GM21367 (cell line): ENCODE measurements around the gene IFNA7.
A peak's percentile ranks its signal among the peaks of the same experiment; 100 is the strongest.
"Not testable (repeated sequence)": the region's sequence is repeated elsewhere in the genome, so short reads cannot be mapped to it uniquely, and the experiment has no call there.

ENCODE experiments used
- ATAC-seq: cut with Tn5 transposase; IDR thresholded peaks from one replicate; pipeline ENCODE4 v1.9.1; 2021; ENCODE audit not compliant: unreplicated experiment

Gene IFNA7

DNA sequence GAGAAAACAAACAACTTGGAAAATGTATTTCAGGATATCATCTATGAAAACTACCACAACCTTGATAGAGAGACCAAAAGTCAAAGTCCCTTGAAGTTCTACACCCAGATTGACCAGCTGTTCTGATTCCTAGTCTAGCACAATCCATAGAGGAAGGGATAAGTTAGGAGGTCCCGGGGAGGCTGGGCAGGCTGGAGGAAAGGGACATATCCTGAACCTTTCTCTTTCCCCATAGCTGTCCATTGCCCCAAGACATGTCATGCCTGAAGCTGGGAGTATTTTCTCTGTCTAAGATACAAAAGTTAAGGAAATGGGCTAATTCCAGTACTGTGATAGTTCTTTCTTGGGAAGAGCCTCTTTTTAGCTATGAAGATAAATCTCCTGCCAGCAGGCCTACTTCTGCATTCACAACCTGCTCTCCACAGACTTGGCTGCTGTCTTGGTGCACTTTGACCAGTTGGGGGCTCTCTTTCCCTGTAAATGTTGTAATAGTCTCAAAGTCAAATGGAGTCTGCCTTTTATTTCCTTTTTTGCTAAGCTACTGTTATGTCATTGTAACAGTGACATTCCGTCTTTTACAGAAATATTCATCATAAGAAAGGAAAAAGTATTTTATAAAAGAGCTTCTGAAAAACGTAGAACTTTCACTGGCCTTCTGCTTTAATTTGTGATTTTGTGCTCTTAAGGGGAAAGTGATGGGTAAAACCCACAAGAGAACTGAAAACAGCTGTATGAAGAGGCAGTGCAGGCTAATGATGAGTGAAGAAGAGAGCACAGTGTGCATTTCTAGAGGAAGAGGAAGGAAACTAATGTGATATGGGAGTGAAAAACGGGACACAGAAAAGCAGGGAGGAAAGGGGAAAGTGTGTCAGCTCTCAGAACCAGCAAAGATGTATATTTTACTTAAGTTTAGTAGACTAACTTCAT is 18.9 kb downstream of the IFNA7 start:
- ATAC-seq = peak; percentile 97

GRCh38 chr9:21174671-21175070 is 27.3 kb downstream of the IFNA7 start:
- no peak for ATAC-seq

DNA sequence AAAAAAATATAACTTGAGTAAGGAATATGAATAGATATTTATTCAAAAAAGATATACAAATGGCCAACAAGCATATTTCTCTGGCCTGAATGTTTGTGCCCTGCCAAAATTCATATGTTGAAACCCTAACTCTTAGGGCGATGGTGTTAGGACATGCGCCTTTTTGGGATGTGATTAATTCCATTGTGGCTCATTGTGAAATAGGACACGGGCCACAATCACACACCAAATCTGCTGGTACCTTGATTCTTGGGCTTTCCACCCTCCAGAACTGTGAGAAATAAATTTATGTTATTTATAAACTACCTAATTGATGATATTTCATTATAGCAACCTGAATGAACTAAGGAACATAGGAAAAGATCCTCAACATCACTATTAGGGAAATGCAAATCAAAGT is 29.8 kb downstream of the IFNA7 start:
- ATAC-seq = no peak

DNA sequence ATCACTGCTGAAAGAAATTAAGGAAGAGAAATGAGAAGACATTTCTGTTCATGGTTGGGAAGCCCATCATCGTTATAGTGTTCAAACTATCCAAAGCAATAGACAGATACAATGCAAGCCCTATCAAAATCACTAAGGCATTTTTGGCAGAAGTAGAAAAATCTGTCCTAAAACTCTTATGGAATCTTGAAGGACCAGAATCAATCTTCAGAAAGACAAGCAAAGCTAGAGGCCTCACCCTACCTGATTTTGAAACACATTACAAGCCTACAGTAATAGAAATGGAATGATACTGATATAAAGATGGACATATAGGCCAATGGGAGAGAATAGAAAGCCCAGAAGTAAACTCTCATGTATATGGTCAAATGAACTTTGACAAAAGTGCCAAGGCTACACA is 30.7 kb downstream of the IFNA7 start:
- ATAC-seq = no peak

DNA sequence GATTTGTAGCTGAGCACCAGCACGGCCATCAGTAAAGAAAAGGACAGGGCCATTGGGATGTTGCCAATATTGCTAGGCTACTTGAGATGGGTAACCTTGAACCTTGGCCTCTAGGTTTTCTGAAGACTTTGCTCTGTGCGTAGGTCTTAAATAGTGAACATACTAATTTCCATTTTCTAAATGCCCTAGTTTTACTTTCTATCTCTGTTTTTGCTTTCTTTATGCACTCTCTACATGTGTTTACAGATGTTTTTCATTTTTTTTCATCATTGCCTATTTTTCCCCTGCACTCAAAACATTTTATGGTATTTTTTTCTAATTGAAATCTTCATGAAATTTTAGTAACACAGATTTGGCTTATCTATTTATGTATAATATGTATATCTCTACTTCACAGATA is 35.4 kb downstream of the IFNA7 start, which contains the start of gene IFNA21:
IFNA21 (minus strand) TSS at position 101 of the 400 bp plus-strand sequence; CDS start at position 53, 48 bp downstream.
- ATAC-seq = not testable (repeated sequence)

DNA sequence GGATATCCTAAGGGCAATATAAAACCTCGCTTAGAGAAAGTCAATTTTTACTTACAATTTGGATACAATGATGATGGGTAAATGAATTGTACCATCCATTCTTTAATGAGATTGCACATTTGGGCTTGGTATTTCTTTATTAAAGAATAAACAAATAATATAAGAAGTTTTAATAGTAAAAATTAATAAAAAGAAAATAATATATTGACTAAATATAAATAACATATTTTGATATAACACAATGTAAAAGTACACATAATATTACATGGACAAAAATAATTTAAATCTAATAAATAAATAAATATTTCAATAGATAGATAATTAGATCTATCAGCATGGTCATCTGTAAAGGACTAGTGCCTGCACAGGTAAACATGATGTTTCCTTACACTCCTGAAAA is 36.5 kb downstream of the IFNA7 start:
- ATAC-seq = no peak

DNA sequence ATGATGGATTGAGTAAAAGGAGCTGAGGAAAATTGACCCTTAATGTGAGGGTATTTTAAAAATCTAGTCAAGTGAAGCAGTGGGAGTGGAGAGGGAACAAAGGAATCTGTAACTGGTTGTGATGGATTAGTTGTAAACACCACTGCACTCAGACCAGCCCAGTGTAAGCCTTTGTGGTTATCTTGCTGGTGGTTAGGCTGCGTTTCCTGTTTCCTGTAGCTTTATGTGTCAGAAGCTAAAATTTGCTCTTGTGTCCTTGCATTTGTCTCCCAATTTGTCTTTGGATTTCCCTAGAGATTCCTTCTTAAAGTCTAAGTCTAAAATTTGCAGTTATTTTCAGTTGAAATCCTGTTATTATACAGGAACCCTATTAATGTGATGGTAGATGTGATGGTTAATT is 41.8 kb downstream of the IFNA7 start:
- ATAC-seq = peak; percentile 92

DNA sequence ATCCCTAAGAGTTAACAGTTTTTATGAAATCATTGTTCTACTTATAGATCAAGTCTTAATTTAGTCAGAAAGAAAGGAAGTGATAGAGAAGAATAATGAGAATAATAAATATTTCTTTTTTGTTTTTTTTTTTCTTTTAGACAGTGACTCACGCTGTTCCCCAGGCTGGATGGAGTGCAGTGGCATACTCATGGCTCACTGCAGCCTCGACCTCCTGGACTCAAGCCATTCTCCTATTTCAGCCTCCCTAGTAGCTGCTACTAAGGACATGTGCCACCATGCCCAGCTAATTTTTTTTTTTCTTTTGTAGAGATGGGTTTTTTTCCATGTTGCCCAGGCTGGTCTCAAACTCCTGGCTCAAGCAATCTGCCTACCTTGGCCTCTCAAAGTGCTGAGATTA is 46.5 kb downstream of the IFNA7 start:
- ATAC-seq = no peak

- peak; percentile 93 for ATAC-seq
These were observed 47.9 kb downstream of the IFNA7 start for GRCh38 chr9:21154018-21154608.

- ATAC-seq = peak; percentile 19
These were observed 48.5 kb downstream of the IFNA7 start for GRCh38 chr9:21153336-21154017.
